ENCODE measurements around the gene FRMD4A. TPM values are rescaled to one million over a fixed set of nuclear protein-coding genes. Genes with fewer than 3 reads are reported as not detected.

FRMD4A gene
- total RNA-seq, 2 experiments from 2014 or later: 3.1 to 3.7 TPM

GRCh38 chr10:13720699-13721098, 610.0 kb downstream of the FRMD4A start:
- H3K27me3 ChIP-seq (ENCODE audit: control insufficient read depth in 1 of 2, insufficient read depth in 2 of 2, low read length in 2 of 2): no peaks in the 10 kb centered on the region
- POLR2A ChIA-PET: no interaction called here
- ATAC-seq (ENCODE audit: poor library complexity) (no peak), DNase-seq (no peak)
- intact Hi-C loops (cut with DNase I, micrococcal nuclease): no loop called here
- no peaks in the 10 kb centered on the region for H3K36me3 Mint-ChIP-seq (ENCODE audit: low read depth)
- H3K4me3 Mint-ChIP-seq: no peak overlapping the region
- no peaks in the 10 kb centered on the region for H3K36me3 ChIP-seq (ENCODE audit: insufficient read depth, low read length)
- H3K27me3 Mint-ChIP-seq: no peaks in the 10 kb centered on the region
- H3K9me3 Mint-ChIP-seq: no peaks in the 10 kb centered on the region
- CTCF ChIA-PET: no interaction called here
- no peak overlapping the region for H3K27ac Mint-ChIP-seq
- no peak for TF ChIP-seq CTCF (IDR thresholded peaks at IDR 0.05)
- no peaks in the 10 kb centered on the region for H3K9me3 ChIP-seq (ENCODE audit: control insufficient read depth in 1 of 2, insufficient read depth in 1 of 2, low read length in 2 of 2)
- peaks cover 19% of the 10 kb centered on the region for H3K4me1 Mint-ChIP-seq (ENCODE audit: low read depth)
- H3K27ac ChIP-seq (ENCODE audit: low read depth in 1 of 2, low read length in 2 of 2): no peak overlapping the region
- H3K4me3 ChIP-seq (ENCODE audit: low read length): no peak overlapping the region
- peaks cover 18% of the 10 kb centered on the region for H3K4me1 ChIP-seq (ENCODE audit: insufficient read depth, low read length)

- CTCF ChIA-PET: no interaction called here
- Histone ChIP-seq H3K4me3 (ENCODE audit: low read length) (no peak overlapping the region), H3K27me3 (ENCODE audit: control insufficient read depth in 1 of 2, insufficient read depth in 2 of 2, low read length in 2 of 2) (no peaks in the 10 kb centered on the region), H3K4me1 (ENCODE audit: insufficient read depth, low read length) (peaks cover 18% of the 10 kb centered on the region), H3K27ac (ENCODE audit: low read depth in 1 of 2, low read length in 2 of 2) (no peak overlapping the region), H3K36me3 (ENCODE audit: insufficient read depth, low read length) (no peaks in the 10 kb centered on the region), H3K9me3 (ENCODE audit: control insufficient read depth in 1 of 2, insufficient read depth in 1 of 2, low read length in 2 of 2) (no peaks in the 10 kb centered on the region)
- no peaks in the 10 kb centered on the region for H3K36me3 Mint-ChIP-seq (ENCODE audit: low read depth)
- no peak for DNase-seq
- intact Hi-C loops (cut with DNase I, micrococcal nuclease): no loop called here
- no peak for ATAC-seq (ENCODE audit: poor library complexity)
- H3K9me3 Mint-ChIP-seq: no peaks in the 10 kb centered on the region
- POLR2A ChIA-PET: no interaction called here
- no peaks in the 10 kb centered on the region for H3K27me3 Mint-ChIP-seq
- H3K4me3 Mint-ChIP-seq: no peak overlapping the region
- TF ChIP-seq CTCF (IDR thresholded peaks at IDR 0.05): no peak
- H3K4me1 Mint-ChIP-seq (ENCODE audit: low read depth): peaks cover 19% of the 10 kb centered on the region
- H3K27ac Mint-ChIP-seq: no peak overlapping the region
Measured at GRCh38 chr10:13719425-13719824, 611.3 kb downstream of the FRMD4A start.

GRCh38 chr10:13718820-13719219, 611.9 kb downstream of the FRMD4A start:
- peaks cover 18% of the 10 kb centered on the region for H3K4me1 ChIP-seq (ENCODE audit: insufficient read depth, low read length)
- H3K9me3 ChIP-seq (ENCODE audit: control insufficient read depth in 1 of 2, insufficient read depth in 1 of 2, low read length in 2 of 2): no peaks in the 10 kb centered on the region
- ATAC-seq (ENCODE audit: poor library complexity): no peak
- no peaks in the 10 kb centered on the region for H3K36me3 Mint-ChIP-seq (ENCODE audit: low read depth)
- H3K36me3 ChIP-seq (ENCODE audit: insufficient read depth, low read length): no peaks in the 10 kb centered on the region
- CTCF ChIA-PET: interaction anchor here (0.6 kb wide), 1 partner anchor 252 kb away, joined by 4 read pairs; no protein-coding TSS in a partner anchor
- no peak overlapping the region for H3K27ac Mint-ChIP-seq
- H3K4me1 Mint-ChIP-seq (ENCODE audit: low read depth): peaks cover 19% of the 10 kb centered on the region
- no peaks in the 10 kb centered on the region for H3K27me3 ChIP-seq (ENCODE audit: control insufficient read depth in 1 of 2, insufficient read depth in 2 of 2, low read length in 2 of 2)
- H3K9me3 Mint-ChIP-seq: no peaks in the 10 kb centered on the region
- H3K4me3 Mint-ChIP-seq: peak overlapping the region; percentile 78
- H3K27me3 Mint-ChIP-seq: no peaks in the 10 kb centered on the region
- TF ChIP-seq CTCF (IDR thresholded peaks at IDR 0.05): no peak
- peak overlapping the region; percentile 46 for H3K4me3 ChIP-seq (ENCODE audit: low read length)
- POLR2A ChIA-PET: interaction anchor here (0.6 to 1.1 kb wide), 2 partner anchors 13 to 38 kb away, joined by 3 read pairs; no protein-coding TSS in a partner anchor
- H3K27ac ChIP-seq (ENCODE audit: low read depth in 1 of 2, low read length in 2 of 2): no peak overlapping the region
- DNase-seq: no peak
- intact Hi-C loops (cut with DNase I, micrococcal nuclease): no loop called here
